HL-60 (cell line): ENCODE measurements around the gene POMT2.

Experiments
- CTCF ChIP-seq: IDR thresholded peaks from one replicate; pipeline ENCODE4 v1.5.1; 2011; ENCODE audit warnings: low read length, control low read depth, inconsistent platforms; ENCODE audit not compliant: insufficient read depth
- POLR2AphosphoS5 ChIP-seq: IDR thresholded peaks from 2 replicates; pipeline ENCODE4 v1.6.1; 2012; ENCODE audit warnings: low read depth
- REST ChIP-seq: IDR thresholded peaks from 2 replicates; pipeline ENCODE4 v1.6.1; 2012; ENCODE audit warnings: low read depth; ENCODE audit not compliant: insufficient replicate concordance

GRCh38 chr14:77266336-77266735 is 54.3 kb downstream of the POMT2 start:
- TF ChIP-seq CTCF (no peak), POLR2AphosphoS5 (no peak), REST (no peak)
